Fibroblast of skin of right quadriceps (primary cell): ENCODE results near the gene LCMT1.
A peak's percentile ranks its signal among the peaks of the same experiment; 100 is the strongest.
"Not testable (repeated sequence)": the region's sequence is repeated elsewhere in the genome, so short reads cannot be mapped to it uniquely, and the experiment has no call there.

Experiments used
- DNase-seq: peaks from one replicate; pipeline ENCODE4 v3.0.0-alpha.2; 2013

Gene LCMT1

GRCh38 chr16:25151996-25152395, 40.5 kb downstream of the LCMT1 start:
- DNase-seq, result peak; percentile 23

GRCh38 chr16:25155553-25156460, 44.3 kb downstream of the LCMT1 start:
- DNase-seq, result peak; percentile 9

GRCh38 chr16:25157271-25157875, 45.8 kb downstream of the LCMT1 start:
- DNase-seq, result no peak

GRCh38 chr16:25158401-25158800, 46.9 kb downstream of the LCMT1 start:
- DNase-seq, result no peak

GRCh38 chr16:25161753-25162367, 50.3 kb downstream of the LCMT1 start:
- DNase-seq, result no peak

GRCh38 chr16:25163683-25164082, 52.1 kb downstream of the LCMT1 start:
- DNase-seq, result no peak

GRCh38 chr16:25165284-25165683, 53.7 kb downstream of the LCMT1 start:
- DNase-seq, result no peak

- not testable (repeated sequence) for DNase-seq
Measured at GRCh38 chr16:25167920-25168319, 56.4 kb downstream of the LCMT1 start.

- DNase-seq, result no peak
Measured at GRCh38 chr16:25171390-25171789, 59.8 kb downstream of the LCMT1 start.

GRCh38 chr16:25172831-25173230, 61.3 kb downstream of the LCMT1 start:
- no peak for DNase-seq

GRCh38 chr16:25174285-25174684, 62.7 kb downstream of the LCMT1 start:
- no peak for DNase-seq

GRCh38 chr16:25176136-25176535, 64.6 kb downstream of the LCMT1 start:
- no peak for DNase-seq

GRCh38 chr16:25177512-25177830, 65.9 kb downstream of the LCMT1 start:
- DNase-seq, result no peak

GRCh38 chr16:25177831-25178688, 66.5 kb downstream of the LCMT1 start:
- DNase-seq, result no peak

GRCh38 chr16:25181236-25181635, 69.7 kb downstream of the LCMT1 start:
- not testable (repeated sequence) for DNase-seq

GRCh38 chr16:25184771-25185170, 73.2 kb downstream of the LCMT1 start:
- DNase-seq, result no peak

- DNase-seq, result no peak
Measured at GRCh38 chr16:25187491-25187795, 75.9 kb downstream of the LCMT1 start.

- DNase-seq, result no peak
Measured at GRCh38 chr16:25189305-25189704, 77.8 kb downstream of the LCMT1 start.

- DNase-seq, result peak; percentile 68
Measured at GRCh38 chr16:25192096-25192495, 80.6 kb downstream of the LCMT1 start.

GRCh38 chr16:25194273-25194878, 82.8 kb downstream of the LCMT1 start:
- DNase-seq, result no peak

GRCh38 chr16:25198021-25198420, 86.5 kb downstream of the LCMT1 start:
- no peak for DNase-seq

GRCh38 chr16:25199457-25199856, 87.9 kb downstream of the LCMT1 start:
- DNase-seq, result no peak

- DNase-seq, result peak; percentile 66
Measured at GRCh38 chr16:25210758-25211157, 99.2 kb downstream of the LCMT1 start.
